K562 treated with DMSO at 1 percent for 24 hours (cell line): ENCODE results near the gene TACO1. TPM values are rescaled to one million over a fixed set of nuclear protein-coding genes. Genes with fewer than 3 reads are reported as not detected.

Experiments used
- total RNA-seq: library from RNA; unstranded; fragments of 300-600 nt; gene quantifications from 2 replicates; pipeline ENCODE4 v1.2.3, GENCODE V29; 2022; ENCODE audit warnings: low read depth; ENCODE audit not compliant: insufficient read depth

The TACO1 gene
- 50.6 and 57.9 TPM in 2 replicates for total RNA-seq

DNA sequence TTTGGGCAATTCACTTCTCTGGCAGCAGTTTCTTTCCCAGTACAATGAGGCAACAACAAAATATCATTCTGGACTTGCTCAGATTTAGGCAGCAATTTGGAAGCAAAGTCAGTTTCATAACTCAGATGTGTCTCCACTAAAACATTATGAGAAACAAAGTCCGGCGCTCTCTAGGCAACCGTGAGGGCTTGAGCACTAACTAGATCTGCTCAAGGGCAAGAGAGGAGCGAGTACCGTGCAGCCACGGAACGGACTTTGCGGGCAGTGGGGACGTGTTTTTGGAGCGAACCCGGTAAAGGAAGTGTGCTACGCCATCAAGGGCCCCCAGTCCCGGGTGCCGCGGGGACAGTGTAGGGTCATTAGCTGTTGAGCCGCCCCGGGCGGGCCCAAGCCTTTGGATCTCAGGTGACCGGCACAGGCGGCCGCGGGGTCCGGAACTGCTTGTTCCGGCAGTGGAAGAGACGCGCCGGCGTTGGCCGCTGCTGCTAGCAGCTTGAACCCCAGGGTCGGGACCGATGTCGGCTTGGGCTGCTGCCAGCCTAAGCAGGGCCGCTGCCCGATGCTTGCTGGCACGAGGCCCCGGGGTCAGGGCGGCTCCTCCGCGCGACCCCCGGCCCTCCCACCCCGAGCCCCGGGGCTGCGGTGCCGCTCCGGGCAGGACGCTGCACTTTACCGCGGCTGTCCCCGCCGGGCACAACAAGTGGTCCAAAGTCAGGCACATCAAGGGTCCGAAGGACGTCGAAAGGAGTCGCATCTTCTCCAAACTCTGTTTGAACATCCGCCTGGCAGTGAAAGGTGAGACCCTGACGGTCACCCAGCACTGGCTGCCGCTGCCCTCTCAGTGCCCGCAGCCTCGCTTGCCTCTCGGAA is at the start of gene TACO1:
Gene TACO1, plus strand, starts transcription at position 327 of the 870 bp plus-strand sequence. Its CDS starts 189 bp downstream, at position 516.

DNA sequence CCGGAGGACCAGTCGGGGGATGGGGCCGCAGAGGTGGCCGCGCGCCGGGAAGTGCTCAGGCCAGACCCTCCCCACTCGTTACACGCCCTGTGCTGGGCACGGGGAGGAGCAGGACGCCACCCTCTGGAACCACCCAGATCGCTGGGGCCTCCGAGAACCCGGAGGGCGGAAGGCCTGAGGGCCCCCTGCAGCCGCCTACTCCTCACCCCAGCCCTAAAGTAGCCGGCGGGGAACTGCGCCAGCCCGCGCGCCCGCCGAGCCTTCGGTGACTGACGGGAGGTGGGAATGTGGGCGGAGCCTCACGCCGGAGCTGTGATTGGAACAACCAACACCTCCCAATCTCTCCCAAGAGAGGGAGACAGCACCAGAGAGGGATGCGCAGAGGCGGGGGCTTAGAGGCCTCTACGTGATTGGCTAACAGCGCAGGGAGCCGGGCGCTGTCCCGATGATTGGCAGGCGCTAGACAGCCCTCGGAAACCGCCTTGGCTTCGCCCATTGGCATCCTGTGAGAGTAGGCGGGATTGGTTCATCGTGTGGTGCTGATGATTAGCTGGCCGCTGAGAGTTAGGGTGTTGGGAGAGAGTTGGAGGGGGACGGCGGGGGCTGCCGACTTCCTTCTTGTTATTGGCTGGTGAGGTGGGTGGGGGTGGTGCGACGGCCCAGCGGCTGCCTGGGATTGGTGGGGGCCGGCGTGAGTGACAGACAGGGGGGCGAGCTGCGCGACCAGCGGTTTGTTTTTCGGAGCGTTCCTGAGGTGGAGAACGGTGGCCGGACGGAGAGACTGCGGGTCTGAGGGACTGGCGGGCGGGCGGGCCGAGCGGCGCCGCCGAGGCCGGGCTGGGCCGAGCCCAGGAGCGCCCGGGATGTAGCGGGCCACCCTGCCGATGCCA is 21.2 kb downstream of the TACO1 start, which contains the start of gene MAP3K3:
Gene MAP3K3, plus strand, starts transcription at position 734 of the 890 bp plus-strand sequence. CDS start 343 bp downstream, outside the sequence.

Other genes starting within 250 kb of the TACO1 start
- 25.6 and 25.9 TPM in 2 replicates for gene CYB561, start 154.6 kb upstream of the TACO1 start, total RNA-seq
- 3.0 and 4.6 TPM in 2 replicates for gene ACE, start 123.8 kb upstream of the TACO1 start, total RNA-seq
- not detected in 2 replicates for gene KCNH6, start 77.5 kb upstream of the TACO1 start, total RNA-seq
- 100.0 and 110 TPM in 2 replicates for gene DCAF7, start 50.4 kb upstream of the TACO1 start, total RNA-seq
- 28.6 and 30.8 TPM in 2 replicates for gene MAP3K3, start 21.5 kb downstream of the TACO1 start, total RNA-seq
- gene LIMD2, start 99.2 kb downstream of the TACO1 start, total RNA-seq = 6.0 and 9.2 TPM in 2 replicates
- gene STRADA, start 140.9 kb downstream of the TACO1 start, total RNA-seq = 45.4 and 47.0 TPM in 2 replicates
- 57.2 and 62.5 TPM in 2 replicates for gene CCDC47, start 172.7 kb downstream of the TACO1 start, total RNA-seq
- gene DDX42, start 173.3 kb downstream of the TACO1 start, total RNA-seq = 37.1 and 46.5 TPM in 2 replicates
- 172 and 182 TPM in 2 replicates for gene PSMC5, start 226.5 kb downstream of the TACO1 start, total RNA-seq
- 26.5 and 33.7 TPM in 2 replicates for gene FTSJ3, start 226.8 kb downstream of the TACO1 start, total RNA-seq
- 87.9 and 96.8 TPM in 2 replicates for gene SMARCD2, start 241.8 kb downstream of the TACO1 start, total RNA-seq